ENCODE results near the gene ASPHD2.

ASPHD2 gene

DNA sequence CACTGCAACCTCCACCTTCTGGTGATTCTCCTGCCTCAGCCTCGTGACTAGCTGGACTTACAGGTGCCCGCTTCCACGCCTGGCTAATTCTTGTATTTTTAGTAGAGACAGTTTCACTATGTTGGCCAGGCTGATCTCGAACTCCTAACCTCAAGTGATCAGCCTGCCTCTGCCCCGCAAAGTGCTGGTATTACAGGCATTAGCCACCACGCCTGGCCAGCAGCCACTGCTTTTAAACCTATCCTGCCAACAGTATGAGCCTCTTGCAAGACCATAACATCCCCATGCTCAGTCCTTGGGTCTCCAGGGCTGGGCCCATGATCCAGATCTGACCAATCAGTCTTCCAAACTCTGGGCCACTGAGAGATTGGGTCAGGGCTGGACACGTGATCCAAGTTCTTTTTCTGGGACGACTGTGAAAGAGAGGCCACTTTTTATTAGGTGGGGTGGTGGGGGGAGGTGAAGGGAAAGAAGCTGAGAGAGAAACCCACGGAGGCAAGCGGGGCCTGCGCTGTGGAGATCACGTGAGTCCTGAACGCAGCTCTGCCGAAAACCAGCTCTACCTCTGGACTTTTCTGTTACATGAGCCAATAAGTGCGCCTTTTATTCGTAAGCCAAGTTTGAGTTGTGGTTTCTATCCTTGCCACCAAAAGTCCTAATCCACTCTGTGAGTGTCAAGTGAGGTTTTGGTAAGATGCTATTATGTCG is 17.9 kb downstream of the ASPHD2 start:
- H3K36me3 ChIP-seq (ENCODE audit: control insufficient read depth in 2 of 2, insufficient read depth in 1 of 2, low read length in 2 of 2), result peaks cover 0 to 30% of the 10 kb centered on the region in 2 experiments; a peak in 1 of 3 replicates
- no peaks in the 10 kb centered on the region for H3K9me3 ChIP-seq (ENCODE audit: control insufficient read depth, insufficient read depth, low read depth, low read length)
- H3K4me3 ChIP-seq (ENCODE audit: low read depth, low read length), result no peak overlapping the region
- no peaks in the 10 kb centered on the region for H3K4me1 ChIP-seq (ENCODE audit: control insufficient read depth, insufficient read depth, low read length)
- H3K27ac ChIP-seq (ENCODE audit: extremely low read depth, low read depth, low read length), result no peak overlapping the region
- ChIA-PET CTCF (interaction anchor here (0.6 to 3.9 kb wide), 3 partner anchors 14 to 78 kb away, joined by 3 to 21 read pairs (median 4); no protein-coding TSS in a partner anchor), POLR2A (no interaction called here)
- TF ChIP-seq ZBTB7A (tag by site-specific recombination; IDR thresholded peaks at IDR 0.05; ENCODE audit: low read depth) (no peak), ZNF585B (tag by site-specific recombination; IDR thresholded peaks at IDR 0.05) (no peak), ZNF311 (tag by site-specific recombination; IDR thresholded peaks at IDR 0.05; ENCODE audit: borderline replicate concordance) (no peak), ZNF324 (tag by site-specific recombination; IDR thresholded peaks at IDR 0.05) (no peak), ZNF596 (tag by site-specific recombination; IDR thresholded peaks at IDR 0.05) (no peak), ZNF132 (tag by site-specific recombination; IDR thresholded peaks at IDR 0.05; ENCODE audit: borderline replicate concordance) (no peak), MZF1 (tag by site-specific recombination; IDR thresholded peaks at IDR 0.05; ENCODE audit: borderline replicate concordance) (no peak), PBX3 (CRISPR knock-in tag; IDR thresholded peaks at IDR 0.05) (no peak), ZNF18 (tag by site-specific recombination; IDR thresholded peaks at IDR 0.05) (no peak), ZNF335 (tag by site-specific recombination; conservative IDR thresholded peaks at IDR 0.05) (no peak), YY1 (tag by site-specific recombination; IDR thresholded peaks at IDR 0.05) (no peak)
- TF ChIP-seq, protein P1, sequence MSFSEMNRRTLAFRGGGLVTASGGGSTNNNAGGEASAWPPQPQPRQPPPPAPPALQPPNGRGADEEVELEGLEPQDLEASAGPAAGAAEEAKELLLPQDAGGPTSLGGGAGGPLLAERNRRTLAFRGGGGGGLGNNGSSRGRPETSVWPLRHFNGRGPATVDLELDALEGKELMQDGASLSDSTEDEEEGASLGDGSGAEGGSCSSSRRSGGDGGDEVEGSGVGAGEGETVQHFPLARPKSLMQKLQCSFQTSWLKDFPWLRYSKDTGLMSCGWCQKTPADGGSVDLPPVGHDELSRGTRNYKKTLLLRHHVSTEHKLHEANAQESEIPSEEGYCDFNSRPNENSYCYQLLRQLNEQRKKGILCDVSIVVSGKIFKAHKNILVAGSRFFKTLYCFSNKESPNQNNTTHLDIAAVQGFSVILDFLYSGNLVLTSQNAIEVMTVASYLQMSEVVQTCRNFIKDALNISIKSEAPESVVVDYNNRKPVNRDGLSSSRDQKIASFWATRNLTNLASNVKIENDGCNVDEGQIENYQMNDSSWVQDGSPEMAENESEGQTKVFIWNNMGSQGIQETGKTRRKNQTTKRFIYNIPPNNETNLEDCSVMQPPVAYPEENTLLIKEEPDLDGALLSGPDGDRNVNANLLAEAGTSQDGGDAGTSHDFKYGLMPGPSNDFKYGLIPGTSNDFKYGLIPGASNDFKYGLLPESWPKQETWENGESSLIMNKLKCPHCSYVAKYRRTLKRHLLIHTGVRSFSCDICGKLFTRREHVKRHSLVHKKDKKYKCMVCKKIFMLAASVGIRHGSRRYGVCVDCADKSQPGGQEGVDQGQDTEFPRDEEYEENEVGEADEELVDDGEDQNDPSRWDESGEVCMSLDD (tag by site-specific recombination; IDR thresholded peaks at IDR 0.05), result no peak
- TF ChIP-seq, protein P2, sequence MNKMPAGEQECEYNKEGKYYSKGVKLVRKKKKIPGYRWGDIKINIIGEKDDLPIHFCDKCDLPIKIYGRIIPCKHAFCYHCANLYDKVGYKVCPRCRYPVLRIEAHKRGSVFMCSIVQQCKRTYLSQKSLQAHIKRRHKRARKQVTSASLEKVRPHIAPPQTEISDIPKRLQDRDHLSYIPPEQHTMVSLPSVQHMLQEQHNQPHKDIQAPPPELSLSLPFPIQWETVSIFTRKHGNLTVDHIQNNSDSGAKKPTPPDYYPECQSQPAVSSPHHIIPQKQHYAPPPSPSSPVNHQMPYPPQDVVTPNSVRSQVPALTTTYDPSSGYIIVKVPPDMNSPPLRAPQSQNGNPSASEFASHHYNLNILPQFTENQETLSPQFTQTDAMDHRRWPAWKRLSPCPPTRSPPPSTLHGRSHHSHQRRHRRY (tag by site-specific recombination; IDR thresholded peaks at IDR 0.05), result no peak
- TF ChIP-seq, protein P3, sequence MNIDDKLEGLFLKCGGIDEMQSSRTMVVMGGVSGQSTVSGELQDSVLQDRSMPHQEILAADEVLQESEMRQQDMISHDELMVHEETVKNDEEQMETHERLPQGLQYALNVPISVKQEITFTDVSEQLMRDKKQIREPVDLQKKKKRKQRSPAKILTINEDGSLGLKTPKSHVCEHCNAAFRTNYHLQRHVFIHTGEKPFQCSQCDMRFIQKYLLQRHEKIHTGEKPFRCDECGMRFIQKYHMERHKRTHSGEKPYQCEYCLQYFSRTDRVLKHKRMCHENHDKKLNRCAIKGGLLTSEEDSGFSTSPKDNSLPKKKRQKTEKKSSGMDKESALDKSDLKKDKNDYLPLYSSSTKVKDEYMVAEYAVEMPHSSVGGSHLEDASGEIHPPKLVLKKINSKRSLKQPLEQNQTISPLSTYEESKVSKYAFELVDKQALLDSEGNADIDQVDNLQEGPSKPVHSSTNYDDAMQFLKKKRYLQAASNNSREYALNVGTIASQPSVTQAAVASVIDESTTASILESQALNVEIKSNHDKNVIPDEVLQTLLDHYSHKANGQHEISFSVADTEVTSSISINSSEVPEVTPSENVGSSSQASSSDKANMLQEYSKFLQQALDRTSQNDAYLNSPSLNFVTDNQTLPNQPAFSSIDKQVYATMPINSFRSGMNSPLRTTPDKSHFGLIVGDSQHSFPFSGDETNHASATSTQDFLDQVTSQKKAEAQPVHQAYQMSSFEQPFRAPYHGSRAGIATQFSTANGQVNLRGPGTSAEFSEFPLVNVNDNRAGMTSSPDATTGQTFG (tag by site-specific recombination; IDR thresholded peaks at IDR 0.05; ENCODE audit: borderline replicate concordance), result no peak
- TF ChIP-seq, protein P4, sequence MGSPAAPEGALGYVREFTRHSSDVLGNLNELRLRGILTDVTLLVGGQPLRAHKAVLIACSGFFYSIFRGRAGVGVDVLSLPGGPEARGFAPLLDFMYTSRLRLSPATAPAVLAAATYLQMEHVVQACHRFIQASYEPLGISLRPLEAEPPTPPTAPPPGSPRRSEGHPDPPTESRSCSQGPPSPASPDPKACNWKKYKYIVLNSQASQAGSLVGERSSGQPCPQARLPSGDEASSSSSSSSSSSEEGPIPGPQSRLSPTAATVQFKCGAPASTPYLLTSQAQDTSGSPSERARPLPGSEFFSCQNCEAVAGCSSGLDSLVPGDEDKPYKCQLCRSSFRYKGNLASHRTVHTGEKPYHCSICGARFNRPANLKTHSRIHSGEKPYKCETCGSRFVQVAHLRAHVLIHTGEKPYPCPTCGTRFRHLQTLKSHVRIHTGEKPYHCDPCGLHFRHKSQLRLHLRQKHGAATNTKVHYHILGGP (tag by site-specific recombination; IDR thresholded peaks at IDR 0.05), result no peak

Data from HEK293 (cell line).